UCSD-AML1 (cell line): ENCODE data around the gene RTN3.
"Not testable (repeated sequence)": the region's sequence is repeated elsewhere in the genome, so short reads cannot be mapped to it uniquely, and the experiment has no call there.

ENCODE experiments used
- DNase-seq: peaks from one replicate; lab custom pipeline; 2025; ENCODE audit not compliant: unreplicated experiment; lab: John Stamatoyannopoulos, UW

The RTN3 gene

GRCh38 chr11:63681321-63682065, at the start of gene RTN3:
Gene RTN3, plus strand, starts transcription at chr11:63681500. Its CDS starts 137 bp downstream, at chr11:63681637.
- DNase-seq: peak; percentile 99

DNA sequence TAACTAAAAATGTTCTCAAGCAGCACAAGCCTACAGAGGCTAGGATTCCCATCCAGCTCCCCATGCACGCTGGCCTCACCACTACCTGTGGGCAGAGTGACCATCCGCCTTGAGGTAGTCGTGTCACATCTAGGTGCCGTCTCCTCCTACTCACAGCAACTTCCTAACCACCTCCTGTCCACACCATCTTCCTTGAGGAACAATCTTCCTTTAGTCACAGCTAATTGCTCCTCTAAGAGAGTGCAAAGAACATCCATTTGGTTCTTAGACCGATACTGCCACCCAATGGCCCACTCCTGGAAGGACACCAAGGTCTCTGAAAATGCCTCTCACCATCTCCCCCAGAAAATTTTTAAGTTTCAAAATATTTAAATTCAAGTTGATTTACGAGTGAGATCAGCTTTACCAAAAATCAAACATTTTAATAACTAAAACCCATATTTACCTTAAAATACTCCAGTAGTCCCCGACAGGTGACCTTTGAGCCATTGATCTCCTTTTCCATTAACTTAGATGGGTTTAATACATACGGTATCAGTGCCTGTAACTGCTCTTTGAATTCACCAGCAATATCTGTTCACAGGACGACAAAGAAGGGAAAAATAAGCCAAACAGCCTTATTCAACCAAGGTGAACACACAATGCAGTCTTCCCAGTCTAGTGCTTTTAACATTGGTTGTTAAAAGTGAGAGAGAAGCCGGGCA, 45.4 kb upstream of the RTN3 start:
- peak; percentile 39 for DNase-seq

GRCh38 chr11:63638436-63638835, 42.9 kb upstream of the RTN3 start:
- not testable (repeated sequence) for DNase-seq

DNA sequence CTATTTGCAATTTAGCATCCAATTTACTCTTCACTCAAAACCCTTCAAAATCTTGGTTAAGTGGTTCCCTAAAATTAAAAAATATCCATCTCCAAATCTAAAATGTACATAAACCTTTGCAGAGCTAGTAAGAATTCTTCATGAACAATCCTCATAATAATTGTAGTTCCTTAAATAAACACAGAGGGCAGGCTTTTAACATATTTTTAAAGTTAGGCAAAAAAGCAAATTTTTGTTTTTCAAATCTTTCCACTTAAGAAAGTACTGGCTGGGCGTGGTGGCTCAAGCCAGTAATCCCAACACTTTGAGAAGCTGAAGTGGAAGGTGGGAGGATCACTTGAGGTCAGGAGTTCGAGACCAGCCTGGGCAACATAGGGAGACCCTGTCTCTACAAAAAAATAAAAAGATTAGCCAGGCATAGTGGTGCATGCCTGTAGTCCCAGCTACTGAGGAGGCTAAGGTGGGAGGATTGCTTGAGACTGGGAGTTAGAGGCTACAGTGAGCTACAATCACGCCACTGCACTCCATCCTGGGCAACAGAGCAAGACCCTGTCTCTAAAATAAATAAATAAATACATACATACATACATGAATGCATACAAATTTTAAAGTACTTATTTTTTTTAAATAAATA, 42.0 kb upstream of the RTN3 start:
- DNase-seq: no peak

- DNase-seq: no peak
Measured at GRCh38 chr11:63641727-63642126, 39.6 kb upstream of the RTN3 start.

DNA sequence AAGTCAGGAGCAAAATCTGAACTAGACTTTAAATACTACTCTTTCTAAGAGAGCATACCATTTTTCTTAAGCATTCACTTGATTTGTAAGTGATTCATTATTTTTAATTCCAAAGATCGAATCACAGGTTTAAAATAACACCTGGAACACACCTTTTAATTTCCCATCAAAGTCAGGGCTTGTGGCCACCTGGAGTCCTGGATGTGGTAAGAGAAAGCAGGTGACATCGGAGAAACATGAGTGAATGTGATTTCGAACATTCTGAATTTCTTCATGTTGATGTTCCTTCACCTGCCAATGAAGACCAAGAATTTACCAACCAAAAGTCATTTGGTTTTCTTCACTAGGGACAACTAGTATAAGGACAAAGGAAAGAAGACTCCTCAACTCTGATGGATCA, 38.1 kb upstream of the RTN3 start:
- no peak for DNase-seq

DNA sequence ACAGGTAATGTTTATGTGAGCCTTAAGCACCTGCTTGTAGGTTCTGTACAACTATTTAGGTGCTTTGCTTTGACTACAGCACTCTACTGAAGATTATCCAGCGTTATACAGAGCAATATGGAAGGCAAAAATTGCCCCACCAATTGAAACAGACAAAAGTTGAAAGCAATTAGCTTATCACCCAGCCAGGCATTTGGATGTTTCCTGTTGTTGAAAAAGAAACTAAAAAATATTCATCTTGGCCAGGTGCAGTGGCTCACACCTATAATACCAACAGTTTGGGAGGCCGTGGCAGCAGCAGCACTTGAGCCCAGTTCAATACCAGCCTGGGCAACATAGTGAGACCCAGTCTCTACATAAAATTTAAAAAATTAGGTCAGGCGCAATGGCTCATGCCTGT, 28.6 kb upstream of the RTN3 start:
- no peak for DNase-seq

DNA sequence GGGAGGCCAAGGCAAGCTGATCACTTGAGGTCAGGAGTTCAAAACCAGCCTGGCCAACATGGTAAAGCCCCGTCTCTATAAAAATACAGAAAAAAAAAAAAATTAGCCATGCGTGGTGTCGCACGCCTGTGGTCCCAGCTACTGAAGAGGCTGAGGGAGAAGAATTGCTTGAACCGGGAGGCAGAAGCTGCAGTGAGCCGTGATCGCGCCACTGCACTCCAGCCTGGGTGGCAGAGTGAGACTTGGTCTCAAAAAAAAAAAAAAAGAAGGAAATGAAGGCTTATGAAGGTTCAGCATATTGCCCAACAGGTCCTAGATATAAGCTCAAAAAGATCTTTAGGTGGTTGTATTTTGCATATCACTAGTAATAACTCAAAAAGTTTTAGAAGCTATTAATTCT, 20.3 kb upstream of the RTN3 start:
- DNase-seq: no peak

DNA sequence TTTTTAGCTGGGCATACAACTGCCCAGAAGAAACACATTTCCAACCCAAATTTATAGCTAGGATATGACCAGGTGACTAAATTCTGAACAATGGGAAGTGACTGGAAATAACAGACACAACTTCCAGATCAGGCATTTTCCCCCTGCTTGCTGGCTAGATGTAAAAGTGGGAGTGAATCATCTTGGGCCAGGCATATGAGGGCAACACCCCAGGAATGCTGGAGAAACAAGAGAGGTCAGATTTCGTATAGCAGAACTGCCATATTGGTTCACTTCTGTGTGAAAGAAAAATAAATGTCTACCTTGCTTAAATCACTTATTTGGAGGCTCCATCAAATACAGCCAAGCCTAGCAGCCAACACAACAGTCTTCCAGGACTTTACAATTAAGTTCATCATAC, 17.5 kb upstream of the RTN3 start:
- no peak for DNase-seq

DNA sequence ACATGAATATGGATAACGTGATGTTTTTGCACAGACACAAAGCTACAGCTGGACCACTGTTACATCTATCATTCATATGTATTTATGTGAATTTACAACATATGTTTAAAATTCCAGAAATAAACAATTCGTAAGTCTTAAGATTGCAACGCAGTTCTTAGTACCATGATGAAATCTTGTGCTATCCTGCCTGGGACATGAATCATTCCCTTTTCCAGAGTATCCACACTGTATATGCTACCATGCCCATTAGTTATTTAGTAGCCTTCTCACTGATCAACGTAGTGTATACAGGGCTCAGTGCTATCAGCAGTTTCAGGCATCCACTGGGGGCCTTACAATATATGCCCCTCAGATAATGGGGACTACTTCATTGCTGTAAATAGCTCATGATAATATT, 14.4 kb upstream of the RTN3 start:
- no peak for DNase-seq

DNA sequence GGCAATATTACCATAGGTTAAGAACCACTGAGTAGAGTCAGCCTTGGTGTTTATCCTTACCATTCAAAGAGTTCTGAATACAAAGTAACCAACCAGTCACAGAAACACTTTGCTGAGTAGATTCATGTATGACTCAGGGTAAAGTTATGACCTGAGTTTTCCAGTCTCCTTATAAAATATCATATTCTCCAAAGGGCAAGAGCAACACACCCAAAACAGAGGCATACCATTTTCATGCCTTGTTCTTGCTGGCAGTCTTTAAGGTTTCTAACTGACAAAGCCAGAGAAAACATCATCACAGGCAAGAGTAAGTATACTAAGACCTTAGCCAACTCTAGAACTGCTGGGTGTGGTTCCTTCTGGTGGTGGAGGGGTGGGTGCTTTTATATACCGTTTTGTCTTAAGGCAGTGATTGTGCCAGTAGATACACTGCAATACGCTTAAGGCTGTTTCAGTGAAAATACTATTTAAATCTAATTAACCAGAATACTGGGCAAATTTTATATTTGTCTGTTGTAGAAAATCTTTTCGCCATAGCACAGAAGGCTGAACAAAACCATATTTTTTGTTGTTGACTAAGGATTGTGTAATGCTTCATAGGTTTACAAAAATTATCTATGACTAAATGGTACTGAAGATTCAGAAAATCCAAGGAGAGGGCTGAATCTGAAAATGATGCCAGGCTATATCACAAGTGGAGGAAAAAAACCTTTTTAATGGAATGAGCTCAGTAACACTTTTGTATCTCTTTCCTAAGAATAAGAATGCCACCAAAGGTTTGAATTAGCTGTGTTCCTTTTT, 13.1 kb upstream of the RTN3 start:
- DNase-seq: no peak

DNA sequence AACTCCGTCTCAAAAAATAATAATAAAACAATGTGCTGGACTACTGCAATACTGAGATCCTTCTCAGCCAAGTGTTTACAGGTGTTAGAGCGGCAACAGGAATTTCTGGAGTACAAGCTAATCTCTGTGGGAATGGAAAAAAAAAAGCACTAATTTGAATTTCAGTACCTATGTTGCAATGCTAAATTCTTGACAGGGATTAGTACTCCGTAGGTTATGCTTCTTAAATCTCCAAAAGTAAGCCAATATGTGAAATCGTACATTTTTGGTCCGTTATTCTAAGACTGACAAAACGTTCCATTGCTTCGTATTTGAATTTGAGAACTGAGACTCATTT, 11.2 kb upstream of the RTN3 start:
- DNase-seq: no peak

- peak; percentile 68 for DNase-seq
Measured at GRCh38 chr11:63670433-63671321, 10.6 kb upstream of the RTN3 start.

DNA sequence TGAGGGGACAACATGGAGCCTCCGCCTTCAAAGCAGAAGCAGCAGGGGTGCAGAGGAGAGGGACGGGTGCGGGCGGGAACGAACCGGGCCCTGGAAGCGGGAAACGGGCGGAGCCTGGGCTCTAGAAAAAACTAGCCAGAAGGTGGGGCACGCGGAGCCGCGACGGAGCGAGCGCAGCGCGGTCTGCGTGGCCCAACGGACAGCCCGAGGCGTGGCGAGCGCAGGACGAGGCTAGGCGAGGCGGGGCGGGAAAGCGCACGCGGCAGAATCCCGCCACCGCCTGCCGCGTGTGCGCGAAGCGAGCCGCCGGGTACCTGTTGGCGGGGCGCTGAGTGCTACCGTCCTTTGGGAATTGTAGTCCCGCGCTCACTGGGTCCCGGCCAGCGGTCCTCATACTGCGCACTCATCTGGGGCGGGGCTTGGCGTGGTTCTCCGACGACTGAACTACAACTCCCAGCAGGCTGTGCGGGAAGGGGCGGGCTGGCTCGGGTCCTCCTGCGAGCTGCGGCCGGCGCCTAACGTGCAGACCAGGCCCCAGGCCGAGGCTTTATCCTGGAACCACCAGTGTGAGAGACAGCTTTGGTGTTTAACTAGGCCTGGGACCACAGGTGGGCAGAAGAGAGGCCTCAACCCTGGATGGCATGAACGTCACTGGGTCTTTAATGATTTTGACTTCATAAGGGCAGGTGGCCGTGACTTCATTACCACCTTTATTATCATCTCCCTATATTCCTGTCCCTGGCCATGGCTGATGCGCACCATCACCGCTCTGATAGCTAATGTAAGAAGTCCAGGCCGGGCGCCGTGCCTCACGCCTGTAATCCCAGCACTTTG, 9.8 kb upstream of the RTN3 start, which contains the start of gene ATL3:
Gene ATL3, minus strand, starts transcription at position 55 of the 834 bp plus-strand sequence. Its CDS starts 41 bp downstream, at position 14.
- DNase-seq: peak; percentile 98

DNA sequence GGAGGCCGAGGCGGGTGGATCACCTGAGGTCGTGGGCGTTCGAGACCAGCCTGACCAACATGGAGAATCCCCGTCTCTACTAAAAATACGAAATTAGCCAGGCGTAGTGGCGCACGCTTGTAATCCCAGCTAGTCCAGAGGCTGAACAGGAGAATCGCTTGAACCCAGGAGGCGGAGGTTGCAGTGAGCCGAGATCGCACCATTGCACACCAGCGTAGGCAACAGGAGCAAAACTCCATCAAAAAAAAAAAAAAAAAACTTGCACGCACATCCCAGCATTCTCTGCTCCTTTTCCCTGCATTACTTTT, 9.2 kb upstream of the RTN3 start:
- DNase-seq: no peak

- DNase-seq: no peak
Measured at GRCh38 chr11:63672936-63673539, 8.3 kb upstream of the RTN3 start.

GRCh38 chr11:63673579-63673978, 7.7 kb upstream of the RTN3 start:
- no peak for DNase-seq

GRCh38 chr11:63680834-63681320, 423 bp upstream of the RTN3 start:
- DNase-seq: no peak
